HG02884 (cell line): ENCODE results near the gene COL4A2.

Source experiments
- ATAC-seq: cut with Tn5 transposase; IDR thresholded peaks from one replicate; pipeline ENCODE4 v1.9.1; 2021; ENCODE audit warnings: mild to moderate bottlenecking, moderate library complexity; ENCODE audit not compliant: unreplicated experiment

Gene COL4A2

GRCh38 chr13:110413676-110414040, 106.6 kb downstream of the COL4A2 start:
- no peak for ATAC-seq

- no peak for ATAC-seq
These were observed 107.2 kb downstream of the COL4A2 start for GRCh38 chr13:110414283-110414682.

- no peak for ATAC-seq
These were observed 107.8 kb downstream of the COL4A2 start for GRCh38 chr13:110414931-110415330.

GRCh38 chr13:110415669-110416068, 108.6 kb downstream of the COL4A2 start:
- ATAC-seq, result no peak

GRCh38 chr13:110416131-110417025, 109.3 kb downstream of the COL4A2 start:
- no peak for ATAC-seq

GRCh38 chr13:110418944-110419343, 111.9 kb downstream of the COL4A2 start:
- ATAC-seq, result no peak

GRCh38 chr13:110419381-110419791, 112.3 kb downstream of the COL4A2 start:
- no peak for ATAC-seq

- ATAC-seq, result no peak
These were observed 112.9 kb downstream of the COL4A2 start for GRCh38 chr13:110419946-110420345.

- ATAC-seq, result no peak
These were observed 113.5 kb downstream of the COL4A2 start for GRCh38 chr13:110420626-110421025.

- no peak for ATAC-seq
These were observed 114.0 kb downstream of the COL4A2 start for GRCh38 chr13:110421061-110421460.

GRCh38 chr13:110421696-110422385, 114.8 kb downstream of the COL4A2 start:
- ATAC-seq, result no peak

- ATAC-seq, result no peak
These were observed 116.0 kb downstream of the COL4A2 start for GRCh38 chr13:110422913-110423688.

GRCh38 chr13:110423689-110424302, 116.7 kb downstream of the COL4A2 start:
- no peak for ATAC-seq

GRCh38 chr13:110424569-110425443, 117.7 kb downstream of the COL4A2 start:
- ATAC-seq, result no peak

GRCh38 chr13:110425444-110425780, 118.3 kb downstream of the COL4A2 start:
- no peak for ATAC-seq

- ATAC-seq, result no peak
These were observed 119.7 kb downstream of the COL4A2 start for GRCh38 chr13:110426735-110427134.

- ATAC-seq, result no peak
These were observed 121.2 kb downstream of the COL4A2 start for GRCh38 chr13:110428313-110428712.

- no peak for ATAC-seq
These were observed 123.6 kb downstream of the COL4A2 start for GRCh38 chr13:110430391-110431336.
